IPS-20b (cell line): ENCODE measurements around the gene MYADML2.
A peak's percentile ranks its signal among the peaks of the same experiment; 100 is the strongest.

ENCODE experiments used
- H3K27ac ChIP-seq: one replicate; pipeline ENCODE4 v1.5.1; 2013; ENCODE audit warnings: low read length
- H3K27me3 ChIP-seq: 2 replicates; pipeline ENCODE4 v1.6.1; 2013; ENCODE audit warnings: mild to moderate bottlenecking, low read length, inconsistent platforms; ENCODE audit not compliant: insufficient read depth
- H3K36me3 ChIP-seq: 2 replicates; pipeline ENCODE4 v1.6.1; 2013; ENCODE audit warnings: low read depth, mild to moderate bottlenecking, inconsistent platforms, low read length, moderate library complexity; ENCODE audit not compliant: insufficient read depth
- H3K4me1 ChIP-seq: 2 replicates; pipeline ENCODE4 v1.6.1; 2013; ENCODE audit warnings: mild to moderate bottlenecking, control low read depth, inconsistent platforms, low read length, moderate library complexity; ENCODE audit not compliant: insufficient read depth
- H3K4me3 ChIP-seq: 2 replicates; pipeline ENCODE4 v1.5.1; 2013; ENCODE audit warnings: mild to moderate bottlenecking, low read length, inconsistent platforms
- H3K9ac ChIP-seq: 2 replicates; pipeline ENCODE4 v1.6.1; 2013; ENCODE audit warnings: low read depth, mild to moderate bottlenecking, inconsistent platforms, low read length, moderate library complexity
- H3K9me3 ChIP-seq: 2 replicates; pipeline ENCODE4 v1.6.1; 2013; ENCODE audit warnings: mild to moderate bottlenecking, low read depth, low read length, inconsistent platforms; ENCODE audit not compliant: insufficient read depth

The MYADML2 gene

DNA sequence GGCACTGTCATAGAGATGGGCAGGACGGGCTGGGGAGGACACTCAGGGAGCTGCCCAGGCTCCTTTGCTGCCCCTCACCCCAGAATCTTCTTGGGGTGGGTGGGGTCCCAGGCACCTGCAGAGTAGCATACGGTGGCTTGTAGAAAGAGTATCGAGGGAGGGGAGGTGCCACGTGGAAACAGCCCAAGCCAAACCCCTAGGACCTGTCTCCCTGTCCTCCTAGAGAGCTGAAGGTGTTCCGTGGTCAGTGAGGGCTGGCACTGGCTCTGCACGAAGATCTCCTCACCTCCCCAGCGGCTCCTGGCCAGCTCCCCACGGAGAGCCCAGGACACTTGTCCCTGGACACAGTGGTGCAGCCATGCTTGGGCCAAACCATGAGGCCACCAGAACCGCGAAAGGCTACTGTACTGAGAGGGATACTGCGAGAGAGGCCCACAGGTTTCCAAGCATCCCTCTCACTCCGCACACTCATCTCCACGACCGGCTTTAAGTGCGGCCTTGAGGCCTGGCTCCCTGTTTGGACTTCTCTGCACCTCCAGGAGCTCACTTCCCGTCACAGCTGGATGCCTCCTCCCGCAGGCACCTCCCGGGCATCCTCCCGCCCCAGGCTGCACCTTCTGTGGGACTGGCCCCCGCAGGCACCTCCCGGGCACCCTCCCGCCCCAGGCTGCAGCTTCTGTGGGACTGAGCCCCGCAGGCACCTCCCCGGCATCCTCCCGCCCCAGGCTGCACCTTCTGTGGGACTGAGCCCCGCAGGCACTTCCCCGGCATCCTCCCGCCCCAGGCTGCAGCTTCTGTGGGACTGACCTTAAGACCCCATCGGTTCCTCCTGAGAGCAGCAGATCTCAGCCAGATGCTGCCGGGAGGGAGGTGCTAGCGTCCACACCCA is 17.5 kb downstream of the MYADML2 start:
- no peak overlapping the region for H3K9ac ChIP-seq
- 0 out of 2 replicates have a peak overlapping the region, but pooled peaks have one; percentile 77 for H3K4me3 ChIP-seq

GRCh38 chr17:81928544-81929252 is 18.3 kb downstream of the MYADML2 start:
- H3K27me3 ChIP-seq, result peaks cover 17% of the 10 kb centered on the region
- H3K9ac ChIP-seq, result peak overlapping the region; percentile 73; the same call in 1 of the 2 replicates
- peaks cover 2% of the 10 kb centered on the region; the same call in 1 of the 2 replicates for H3K36me3 ChIP-seq
- peaks cover 14% of the 10 kb centered on the region; the same call in 1 of the 2 replicates for H3K4me1 ChIP-seq
- no peak overlapping the region for H3K27ac ChIP-seq
- no peaks in the 10 kb centered on the region for H3K9me3 ChIP-seq
- H3K4me3 ChIP-seq, result peak overlapping the region; percentile 77

More for the DNA sequence above, 17.5 kb downstream of the MYADML2 start:
- H3K36me3 ChIP-seq, result peaks cover 7% of the 10 kb centered on the region
- H3K27me3 ChIP-seq, result peaks cover 17% of the 10 kb centered on the region
- H3K4me1 ChIP-seq, result peaks cover 6% of the 10 kb centered on the region; the same call in 1 of the 2 replicates
- no peaks in the 10 kb centered on the region for H3K9me3 ChIP-seq
- H3K27ac ChIP-seq, result no peak overlapping the region

DNA sequence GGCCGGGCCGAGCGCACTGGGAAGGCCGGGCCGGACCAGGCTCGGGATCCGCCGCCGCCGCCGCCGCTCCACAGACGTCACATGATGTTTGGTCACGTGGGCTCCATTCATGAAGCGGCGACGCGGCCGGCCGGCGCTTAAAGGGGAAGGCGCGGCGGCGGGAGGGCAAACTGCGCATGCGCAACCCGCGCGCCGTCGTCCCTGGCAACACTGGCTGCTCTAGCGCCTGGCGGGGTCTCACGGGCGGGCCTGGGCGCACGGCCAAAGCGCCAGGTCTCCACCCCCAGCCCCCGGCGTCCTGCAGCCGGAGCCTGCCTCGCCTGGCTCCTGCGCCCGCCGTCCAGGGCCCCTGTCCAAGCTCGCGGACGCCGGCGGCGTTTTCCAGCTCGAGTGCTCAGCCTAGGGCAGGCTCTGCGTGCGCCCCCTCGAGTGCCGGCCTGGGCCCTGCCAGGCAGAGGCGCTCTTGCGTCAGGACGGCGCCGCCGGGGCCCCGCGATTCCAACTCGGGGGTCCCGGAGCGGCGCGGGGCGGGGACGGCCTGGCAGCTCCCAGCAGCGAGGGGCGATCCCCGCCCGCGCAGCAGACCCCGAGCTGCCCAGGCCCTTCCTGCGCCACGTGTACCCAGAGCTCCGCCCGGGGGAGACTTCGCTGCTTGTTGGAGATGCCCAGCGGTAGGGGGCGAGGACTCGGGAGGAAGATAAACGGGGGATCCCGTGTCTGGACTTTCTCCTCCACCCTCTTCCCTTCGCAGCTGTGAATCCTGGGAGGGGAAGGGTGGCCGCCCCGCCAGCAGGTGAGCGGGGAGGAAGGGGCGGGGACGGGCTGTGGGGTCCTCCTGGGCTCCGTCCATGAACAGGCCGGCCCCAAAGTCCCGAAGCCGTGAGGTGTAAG is 19.1 kb downstream of the MYADML2 start, which contains the start of gene MAFG:
Gene MAFG, minus strand, starts transcription at position 83 of the 891 bp plus-strand sequence. CDS start 4,550 bp downstream, outside the sequence.
- Histone ChIP-seq H3K9me3 (no peaks in the 10 kb centered on the region), H3K27me3 (peaks cover 17% of the 10 kb centered on the region), H3K4me3 (peak within 1 kb of the TSS; percentile 80), H3K27ac (peak within 1 kb of the TSS; percentile 47), H3K36me3 (no peaks in the 10 kb centered on the region), H3K4me1 (peaks cover 16% of the 10 kb centered on the region; the same call in 1 of the 2 replicates), H3K9ac (peak within 1 kb of the TSS; percentile 79)

GRCh38 chr17:81927152-81927652 is 19.8 kb downstream of the MYADML2 start:
- H3K36me3 ChIP-seq, result peaks cover 6% of the 10 kb centered on the region
- H3K4me3 ChIP-seq, result peak overlapping the region; percentile 80; the same call in 1 of the 2 replicates
- peaks cover 17% of the 10 kb centered on the region for H3K27me3 ChIP-seq
- no peaks in the 10 kb centered on the region for H3K9me3 ChIP-seq
- no peak overlapping the region for H3K27ac ChIP-seq
- peaks cover 16% of the 10 kb centered on the region; the same call in 1 of the 2 replicates for H3K4me1 ChIP-seq
- peak overlapping the region; percentile 79; the same call in 1 of the 2 replicates for H3K9ac ChIP-seq

DNA sequence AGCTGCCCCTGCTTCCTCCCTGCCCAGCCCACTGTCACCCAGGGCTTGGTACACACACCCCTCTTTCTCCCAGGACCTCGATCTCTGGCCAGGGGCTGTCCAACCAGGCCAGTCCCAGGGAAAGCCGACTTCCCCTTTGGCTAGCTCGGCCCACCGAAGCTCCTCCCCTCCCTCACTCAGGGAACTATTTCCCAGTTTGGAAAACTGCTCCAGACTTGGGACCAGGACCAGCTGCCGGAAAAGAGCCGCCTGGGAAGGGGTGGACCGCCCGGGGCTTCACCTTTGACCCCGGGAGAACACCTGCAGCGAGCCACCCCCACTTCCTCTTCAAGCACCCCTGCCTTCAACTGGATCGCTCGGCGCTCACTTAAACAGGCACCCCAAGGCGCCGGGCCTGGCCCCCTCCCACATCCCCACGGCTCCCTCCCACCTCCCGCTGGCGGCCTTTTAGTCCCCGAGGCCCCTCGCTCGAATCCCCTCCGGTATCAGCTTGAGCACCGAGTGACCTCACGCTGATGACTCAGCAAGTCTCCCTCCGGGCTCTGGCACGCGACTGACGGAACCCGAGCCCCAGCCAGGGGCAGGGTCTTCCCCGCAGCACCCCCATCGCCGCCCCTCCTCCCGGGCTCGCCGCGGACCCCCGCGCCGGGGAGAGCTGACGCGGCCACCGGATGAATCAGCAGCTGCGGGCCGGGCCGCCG is 20.4 kb downstream of the MYADML2 start:
- H3K4me1 ChIP-seq, result peaks cover 16% of the 10 kb centered on the region; the same call in 1 of the 2 replicates
- peaks cover 17% of the 10 kb centered on the region for H3K27me3 ChIP-seq
- peak overlapping the region; percentile 47 for H3K27ac ChIP-seq
- H3K9ac ChIP-seq, result peak overlapping the region; percentile 79
- H3K4me3 ChIP-seq, result peak overlapping the region; percentile 80
- H3K9me3 ChIP-seq, result no peaks in the 10 kb centered on the region
- peaks cover 12% of the 10 kb centered on the region for H3K36me3 ChIP-seq

DNA sequence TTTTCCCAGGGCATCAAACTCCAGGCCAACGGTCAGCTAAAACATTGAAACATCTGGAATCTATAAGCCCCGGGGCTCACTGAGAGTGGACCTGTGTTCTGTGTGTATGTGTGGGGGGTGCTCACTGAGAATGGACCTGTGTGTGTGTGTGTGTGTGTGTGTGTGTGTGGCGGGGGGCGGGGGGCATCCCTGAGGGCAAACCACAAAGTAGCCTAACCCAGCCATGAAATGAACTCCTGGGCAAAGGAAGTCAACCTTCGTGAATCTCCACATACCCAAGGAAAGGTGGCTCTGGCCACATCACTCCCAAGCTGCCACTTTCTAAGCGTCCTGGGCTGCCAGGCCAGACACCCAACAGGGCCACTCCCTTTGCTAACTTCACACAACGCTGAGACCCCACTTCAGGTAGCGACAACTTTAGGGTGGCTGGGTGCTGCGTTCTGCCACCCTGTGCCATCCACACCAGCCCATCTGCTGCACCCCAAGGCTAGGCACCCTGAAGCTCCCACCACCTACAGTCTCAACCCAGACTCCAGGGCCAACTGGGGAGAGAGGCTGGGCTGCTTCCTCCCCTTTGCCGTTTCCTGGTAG is 21.1 kb downstream of the MYADML2 start:
- Histone ChIP-seq H3K9ac (peak overlapping the region; percentile 79; the same call in 1 of the 2 replicates), H3K36me3 (peaks cover 18% of the 10 kb centered on the region), H3K4me1 (peaks cover 16% of the 10 kb centered on the region; the same call in 1 of the 2 replicates), H3K27me3 (peaks cover 17% of the 10 kb centered on the region), H3K9me3 (no peaks in the 10 kb centered on the region), H3K27ac (peak overlapping the region; percentile 47), H3K4me3 (peak overlapping the region; percentile 80)

DNA sequence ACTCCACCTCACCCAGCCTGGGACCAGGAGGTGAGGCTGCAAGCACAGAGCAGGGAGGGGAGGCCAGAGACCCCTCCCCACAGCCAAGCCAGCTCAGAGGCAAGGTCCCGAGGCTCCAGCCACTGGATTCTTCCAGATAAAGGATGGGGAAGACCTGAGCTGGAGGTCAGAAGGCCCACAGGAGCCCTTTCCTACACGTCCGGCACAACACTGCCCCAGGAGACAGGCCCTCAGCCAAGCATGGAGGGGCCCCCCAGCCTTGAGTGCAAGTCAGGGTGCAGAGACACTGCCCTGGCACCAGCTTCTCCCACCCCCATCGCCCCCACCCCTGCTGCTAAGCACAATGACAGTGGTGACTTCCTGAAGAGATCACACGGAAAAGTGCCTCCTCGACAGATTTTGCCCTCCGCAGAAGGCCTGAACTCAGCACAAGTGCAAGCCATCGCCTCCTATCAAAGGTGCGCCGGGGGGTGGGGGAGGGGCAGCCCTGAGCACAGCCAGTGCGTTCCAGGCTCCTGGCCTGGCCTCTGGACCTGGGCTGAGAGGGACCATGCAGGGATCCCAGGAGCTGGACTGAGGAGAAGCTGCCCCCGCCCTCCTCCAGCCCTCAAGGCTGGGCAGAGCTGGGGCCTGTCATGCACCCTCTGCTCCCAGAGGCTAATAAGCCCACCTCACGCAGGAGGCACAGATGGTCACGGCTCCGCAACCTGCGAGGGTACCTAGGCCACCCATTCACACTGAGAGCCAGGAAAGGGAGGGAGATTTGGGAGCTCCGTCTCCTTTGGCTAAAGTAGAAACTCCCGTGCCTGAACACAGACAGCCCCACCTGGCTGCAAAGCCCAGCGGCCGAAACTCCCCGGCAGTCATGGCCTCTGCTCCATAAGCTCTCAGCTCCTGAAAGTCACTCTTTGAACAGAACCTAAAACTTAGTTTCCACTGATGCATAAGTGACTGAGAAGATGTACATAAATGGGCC is 22.2 kb downstream of the MYADML2 start:
- H3K4me1 ChIP-seq, result peaks cover 16% of the 10 kb centered on the region; the same call in 1 of the 2 replicates
- H3K9ac ChIP-seq, result peak overlapping the region; percentile 75; the same call in 1 of the 2 replicates
- H3K27me3 ChIP-seq, result peaks cover 17% of the 10 kb centered on the region
- H3K9me3 ChIP-seq, result no peaks in the 10 kb centered on the region
- peak overlapping the region; percentile 55; the same call in 1 of the 2 replicates for H3K4me3 ChIP-seq
- peak overlapping the region; percentile 76 for H3K27ac ChIP-seq
- H3K36me3 ChIP-seq, result peaks cover 28% of the 10 kb centered on the region

DNA sequence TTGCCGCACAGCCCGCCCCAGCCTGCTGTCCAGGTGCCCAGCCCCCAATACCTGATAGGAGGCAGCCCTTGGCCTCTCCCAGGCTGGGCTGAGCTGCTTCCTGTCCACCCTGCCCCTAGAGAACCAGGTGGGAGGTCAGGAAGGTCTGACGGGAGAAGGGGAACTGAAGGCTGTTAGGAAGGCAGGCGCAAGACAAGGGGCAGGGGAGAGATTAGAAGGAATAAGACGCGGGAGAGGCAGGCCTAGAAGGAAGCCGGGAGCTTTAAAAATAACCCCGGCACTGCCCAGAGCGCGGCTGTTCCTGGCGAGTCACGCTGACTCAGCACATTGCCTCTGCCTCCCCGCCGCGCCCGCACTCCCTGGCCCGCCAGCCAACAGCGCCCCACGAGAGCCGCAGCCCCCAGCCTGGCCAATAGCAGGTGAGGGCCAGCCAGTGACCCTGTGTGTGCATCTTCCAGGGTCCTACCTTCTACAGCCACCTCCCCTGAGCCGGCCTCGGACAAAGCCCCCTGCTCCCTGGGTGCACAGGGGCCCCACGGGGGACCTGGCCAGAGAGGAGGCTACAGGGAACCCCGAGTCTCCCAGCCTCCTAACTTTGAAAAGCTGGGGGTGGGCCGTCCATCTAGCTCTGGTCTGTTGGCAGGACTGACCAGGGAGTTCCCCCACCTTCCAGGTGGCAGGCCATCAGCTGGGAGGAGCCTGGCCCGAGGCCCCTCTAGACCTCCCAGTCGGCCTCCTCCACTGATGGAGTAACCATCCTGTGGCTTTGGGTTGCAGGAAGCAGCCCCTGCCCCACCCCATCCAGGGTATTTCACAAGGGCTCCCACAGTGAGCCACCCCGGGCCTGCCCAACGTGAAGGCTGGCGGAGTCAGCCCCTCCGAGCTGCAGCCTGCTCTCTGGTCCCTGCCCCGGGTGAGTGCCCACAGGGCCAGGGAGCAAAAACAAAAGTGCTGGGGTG is 23.5 kb downstream of the MYADML2 start:
- H3K4me3 ChIP-seq, result peak overlapping the region; percentile 55; the same call in 1 of the 2 replicates
- H3K9ac ChIP-seq, result peak overlapping the region; percentile 75; the same call in 1 of the 2 replicates
- H3K27me3 ChIP-seq, result peaks cover 6% of the 10 kb centered on the region
- H3K4me1 ChIP-seq, result peaks cover 16% of the 10 kb centered on the region; the same call in 1 of the 2 replicates
- H3K36me3 ChIP-seq, result peaks cover 39% of the 10 kb centered on the region
- H3K9me3 ChIP-seq, result no peaks in the 10 kb centered on the region
- peak overlapping the region; percentile 76 for H3K27ac ChIP-seq
